Posterior vena cava (tissue), 2 donors: ENCODE measurements around the gene TLDC2. TPM values are rescaled to one million over a fixed set of nuclear protein-coding genes. Genes with fewer than 3 reads are reported as not detected.
A peak's percentile ranks its signal among the peaks of the same experiment; 100 is the strongest.
"Not testable (repeated sequence)": the region's sequence is repeated elsewhere in the genome, so short reads cannot be mapped to it uniquely, and the experiment has no call there.

Experiments used
- DNase-seq: peaks from one replicate; pipeline ENCODE4 v3.0.0-alpha.2; 2020; ENCODE audit warnings: low spot score
- intact Hi-C, 2 donors: fragments of 100-400 bp; cut with DNase I; formaldehyde crosslinking; loops; one replicate each; pipeline versions ENCODE4 v1.14.1 to v1.14.2; 2022 to 2023
- total RNA-seq, 2 donors: library from RNA; stranded (reverse); fragmentation: NEBNext Ultra II Directional; extraction: Animal tissue kit (Norgen Biotek cat#: 25700); gene quantifications; one replicate each; pipeline ENCODE4 v1.2.1, GENCODE V29; 2021
- donor health status: DM: yes; HTN: yes; CAD: no.
- donor health status: DM: yes; HTN: yes; CAD: no.

The TLDC2 gene
- total RNA-seq, 2 donors from 2014 or later: 0.37 TPM; not detected in 1

- intact Hi-C loops: loop anchor here in 1 of 2 donors (5.0 kb wide), 1 partner anchor 36 kb away; no protein-coding TSS in a partner anchor
- no peak for DNase-seq
These were observed 12.9 kb upstream of the TLDC2 start for GRCh38 chr20:36862857-36863668.

- DNase-seq: no peak
- intact Hi-C loops: no loop called here
These were observed 10.7 kb upstream of the TLDC2 start for GRCh38 chr20:36865076-36865860.

- DNase-seq: no peak
- intact Hi-C loops: no loop called here
These were observed 10.1 kb upstream of the TLDC2 start for GRCh38 chr20:36865861-36866149.

GRCh38 chr20:36866164-36866563 is 9.8 kb upstream of the TLDC2 start:
- intact Hi-C loops: no loop called here
- no peak for DNase-seq

GRCh38 chr20:36866681-36867495 is 9.1 kb upstream of the TLDC2 start:
- no peak for DNase-seq
- intact Hi-C loops: no loop called here

- DNase-seq: no peak
- intact Hi-C loops: loop anchor here in 1 of 2 donors (10.0 kb wide), 1 partner anchor 87 kb away; no protein-coding TSS in a partner anchor
These were observed 4.0 kb upstream of the TLDC2 start for GRCh38 chr20:36871640-36872570.

GRCh38 chr20:36872852-36873251 is 3.1 kb upstream of the TLDC2 start:
- DNase-seq: peak; percentile 70
- intact Hi-C loops: loop anchor here in 1 of 2 donors (10.0 kb wide), 1 partner anchor 88 kb away; no protein-coding TSS in a partner anchor

- DNase-seq: peak; percentile 29
- intact Hi-C loops: loop anchor here in 1 of 2 donors (10.0 kb wide), 1 partner anchor 89 kb away; no protein-coding TSS in a partner anchor
These were observed 2.3 kb upstream of the TLDC2 start for GRCh38 chr20:36873498-36874189.

- intact Hi-C loops: loop anchor here in 1 of 2 donors (10.0 kb wide), 1 partner anchor 90 kb away; no protein-coding TSS in a partner anchor
- DNase-seq: not testable (repeated sequence)
These were observed 845 bp upstream of the TLDC2 start for GRCh38 chr20:36875093-36875492.

- intact Hi-C loops: loop anchor here in 1 of 2 donors (10.0 kb wide), 1 partner anchor 92 kb away; no protein-coding TSS in a partner anchor
- no peak for DNase-seq
These were observed 515 bp downstream of the TLDC2 start for GRCh38 chr20:36876473-36876833.

GRCh38 chr20:36878941-36879340 is 3.0 kb downstream of the TLDC2 start:
- peak; percentile 52 for DNase-seq
- intact Hi-C loops: loop anchor here in 1 of 2 donors (10.0 kb wide), 1 partner anchor 94 kb away; no protein-coding TSS in a partner anchor

GRCh38 chr20:36880741-36881250 is 4.9 kb downstream of the TLDC2 start:
- DNase-seq: peak; percentile 64
- intact Hi-C loops: no loop called here

GRCh38 chr20:36881331-36881730 is 5.4 kb downstream of the TLDC2 start:
- intact Hi-C loops: no loop called here
- peak; percentile 61 for DNase-seq

- DNase-seq: peak; percentile 2
- intact Hi-C loops: no loop called here
These were observed 6.0 kb downstream of the TLDC2 start for GRCh38 chr20:36881888-36882287.

GRCh38 chr20:36883977-36884535 is 8.1 kb downstream of the TLDC2 start:
- intact Hi-C loops: no loop called here
- DNase-seq: peak; percentile 17

- intact Hi-C loops: no loop called here
- DNase-seq: no peak
These were observed 9.4 kb downstream of the TLDC2 start for GRCh38 chr20:36885356-36885755.
